RWPE1 (cell line): ENCODE results near the gene SH3RF3.

Experiments
- CTCF ChIA-PET: fragments of 350-600 bp; sonication (Branson Sonifier 250); formaldehyde crosslinking; extraction: SDS; loops from one replicate; lab custom pipeline; 2021; lab: Yijun Ruan, JAX
- POLR2A ChIA-PET: fragments of 400-600 bp; formaldehyde crosslinking; extraction: SDS; loops from one replicate; lab custom pipeline; 2020; ENCODE audit warnings: antibody characterized with exemption; ENCODE audit not compliant: low non-redundant PET; lab: Yijun Ruan, JAX
- DNase-seq: peaks from one replicate; pipeline ENCODE4 v3.0.0; 2012; ENCODE audit warnings: low spot score
- H3K27ac ChIP-seq: fragments of 450-650 bp; 2 replicates; pipeline ENCODE4 v1.5.1; 2017
- TF ChIP-seq, protein P1 (sequence below): fragments of 450-650 bp; conservative IDR thresholded peaks from 2 replicates; pipeline ENCODE4 v1.5.1; 2017; ENCODE audit warnings: low read depth, mild to moderate bottlenecking

Gene SH3RF3

GRCh38 chr2:109458512-109458911 is 329.5 kb downstream of the SH3RF3 start:
- no peak for DNase-seq
- TF ChIP-seq, protein P1, sequence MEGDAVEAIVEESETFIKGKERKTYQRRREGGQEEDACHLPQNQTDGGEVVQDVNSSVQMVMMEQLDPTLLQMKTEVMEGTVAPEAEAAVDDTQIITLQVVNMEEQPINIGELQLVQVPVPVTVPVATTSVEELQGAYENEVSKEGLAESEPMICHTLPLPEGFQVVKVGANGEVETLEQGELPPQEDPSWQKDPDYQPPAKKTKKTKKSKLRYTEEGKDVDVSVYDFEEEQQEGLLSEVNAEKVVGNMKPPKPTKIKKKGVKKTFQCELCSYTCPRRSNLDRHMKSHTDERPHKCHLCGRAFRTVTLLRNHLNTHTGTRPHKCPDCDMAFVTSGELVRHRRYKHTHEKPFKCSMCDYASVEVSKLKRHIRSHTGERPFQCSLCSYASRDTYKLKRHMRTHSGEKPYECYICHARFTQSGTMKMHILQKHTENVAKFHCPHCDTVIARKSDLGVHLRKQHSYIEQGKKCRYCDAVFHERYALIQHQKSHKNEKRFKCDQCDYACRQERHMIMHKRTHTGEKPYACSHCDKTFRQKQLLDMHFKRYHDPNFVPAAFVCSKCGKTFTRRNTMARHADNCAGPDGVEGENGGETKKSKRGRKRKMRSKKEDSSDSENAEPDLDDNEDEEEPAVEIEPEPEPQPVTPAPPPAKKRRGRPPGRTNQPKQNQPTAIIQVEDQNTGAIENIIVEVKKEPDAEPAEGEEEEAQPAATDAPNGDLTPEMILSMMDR, result no peak
- H3K27ac ChIP-seq, result no peak overlapping the region
- POLR2A ChIA-PET, result no interaction called here
- CTCF ChIA-PET, result interaction anchor here (0.6 to 1.1 kb wide), 2 partner anchors 52 to 75 kb away, joined by 3 read pairs; no protein-coding TSS in a partner anchor

DNA sequence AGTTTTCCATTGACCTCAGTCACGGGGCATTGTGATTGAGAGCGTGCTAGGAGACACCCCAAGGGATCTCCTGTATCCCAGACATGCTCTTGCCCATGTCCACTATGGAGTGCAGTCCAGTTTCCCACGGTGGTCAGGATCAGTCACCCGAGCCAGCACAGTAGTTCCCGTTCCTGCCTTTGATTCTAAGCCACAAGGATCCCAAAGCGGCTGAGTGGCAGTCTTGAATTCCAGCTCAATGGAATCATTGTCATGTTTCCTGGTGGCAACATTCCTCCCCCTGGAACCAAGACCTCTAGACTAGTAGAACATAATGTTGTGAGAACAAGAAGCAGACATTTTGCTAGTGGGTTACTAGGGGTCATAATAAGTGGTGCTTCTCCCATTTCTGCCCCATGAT is 330.5 kb downstream of the SH3RF3 start:
- POLR2A ChIA-PET, result no interaction called here
- no peak overlapping the region for H3K27ac ChIP-seq
- TF ChIP-seq, protein P1, result no peak
- no peak for DNase-seq
- CTCF ChIA-PET, result interaction anchor here (1.1 kb wide), 1 partner anchor 51 kb away, joined by 3 read pairs; no protein-coding TSS in a partner anchor

- H3K27ac ChIP-seq, result no peak overlapping the region
- TF ChIP-seq, protein P1, result no peak
- no peak for DNase-seq
- ChIA-PET POLR2A (no interaction called here), CTCF (no interaction called here)
These were observed 331.7 kb downstream of the SH3RF3 start for GRCh38 chr2:109460553-109461324.

DNA sequence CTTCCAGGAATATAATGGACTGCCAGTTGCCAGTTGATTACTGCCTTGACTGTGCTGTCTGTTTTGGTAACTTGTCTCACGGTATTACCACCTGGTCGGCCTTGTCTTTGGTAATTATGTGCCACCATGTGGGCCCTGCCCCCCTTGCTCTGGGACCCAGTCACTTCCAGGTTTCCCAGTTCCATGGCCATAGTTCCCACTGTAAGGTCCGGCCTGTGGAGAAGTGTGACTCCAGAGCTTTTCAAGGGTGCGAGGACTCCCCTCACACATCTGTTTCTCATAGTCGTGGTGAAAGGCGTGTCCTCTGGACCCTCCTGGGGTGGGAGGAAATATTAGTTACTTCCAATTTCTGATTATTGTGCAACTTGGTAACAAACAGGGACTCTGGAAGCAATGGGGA is 334.2 kb downstream of the SH3RF3 start:
- DNase-seq, result no peak
- ChIA-PET CTCF (no interaction called here), POLR2A (interaction anchor here (0.6 kb wide), 1 partner anchor 305 kb away, joined by 3 read pairs; no protein-coding TSS in a partner anchor)
- no peak overlapping the region for H3K27ac ChIP-seq
- TF ChIP-seq, protein P1, result no peak

GRCh38 chr2:109463891-109464290 is 334.9 kb downstream of the SH3RF3 start:
- H3K27ac ChIP-seq, result no peak overlapping the region
- no peak for DNase-seq
- CTCF ChIA-PET, result no interaction called here
- TF ChIP-seq, protein P1, result no peak
- POLR2A ChIA-PET, result no interaction called here

DNA sequence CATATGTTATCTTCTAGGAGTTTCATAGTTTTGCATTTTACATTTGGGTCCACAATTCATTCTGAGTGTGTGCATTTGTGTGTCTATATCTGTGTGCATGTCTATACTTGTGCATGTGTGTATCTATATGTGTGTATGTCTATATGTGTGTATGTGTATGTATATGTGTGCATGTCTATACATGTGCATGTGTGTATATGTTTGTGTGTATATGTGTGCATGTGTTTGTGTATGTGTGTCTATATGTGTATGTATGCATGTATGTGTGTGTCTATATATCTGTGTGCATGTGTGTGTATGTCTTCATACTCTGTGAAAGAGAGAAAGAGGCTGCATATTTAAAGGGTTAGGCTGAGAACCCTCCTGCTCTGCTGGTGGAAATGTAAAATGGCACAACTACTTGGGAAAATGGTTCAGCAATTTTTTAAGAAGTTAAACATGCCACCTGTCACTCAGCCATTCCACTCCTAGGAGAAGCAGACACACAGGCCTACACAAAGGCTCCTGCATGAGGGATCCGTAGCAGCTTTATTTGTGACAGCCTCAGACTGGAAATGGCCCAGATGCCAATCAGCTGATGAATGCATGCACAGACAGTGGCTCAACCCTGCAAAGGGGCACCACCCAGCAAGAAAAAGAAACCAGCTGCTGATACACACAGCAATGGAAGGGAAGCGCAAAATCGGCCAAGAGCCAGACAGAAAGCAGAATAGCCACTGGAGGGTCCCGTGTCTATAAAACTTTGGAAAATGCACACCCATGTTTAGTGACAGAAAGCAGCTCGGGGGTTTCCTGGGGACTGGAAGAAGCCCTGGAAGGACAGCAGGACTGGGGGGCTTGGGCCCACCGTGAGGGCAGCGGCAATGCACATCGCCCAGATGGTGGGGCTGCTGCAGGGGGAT is 337.9 kb downstream of the SH3RF3 start:
- TF ChIP-seq, protein P1, result no peak
- CTCF ChIA-PET, result no interaction called here
- no peak for DNase-seq
- POLR2A ChIA-PET, result no interaction called here
- peak overlapping the region; percentile 59 for H3K27ac ChIP-seq
